NCI-H2196 (cell line): ENCODE data around the gene CCDC141.
"Not testable (repeated sequence)": the region's sequence is repeated elsewhere in the genome, so short reads cannot be mapped to it uniquely, and the experiment has no call there.

Experiments used
- DNase-seq: peaks from one replicate; lab custom pipeline; 2025; ENCODE audit not compliant: unreplicated experiment; lab: John Stamatoyannopoulos, UW

CCDC141 gene

GRCh38 chr2:178982652-178983051 lies 67.3 kb downstream of the CCDC141 start:
- not testable (repeated sequence) for DNase-seq

GRCh38 chr2:178980815-178981214 lies 69.1 kb downstream of the CCDC141 start:
- no peak for DNase-seq

DNA sequence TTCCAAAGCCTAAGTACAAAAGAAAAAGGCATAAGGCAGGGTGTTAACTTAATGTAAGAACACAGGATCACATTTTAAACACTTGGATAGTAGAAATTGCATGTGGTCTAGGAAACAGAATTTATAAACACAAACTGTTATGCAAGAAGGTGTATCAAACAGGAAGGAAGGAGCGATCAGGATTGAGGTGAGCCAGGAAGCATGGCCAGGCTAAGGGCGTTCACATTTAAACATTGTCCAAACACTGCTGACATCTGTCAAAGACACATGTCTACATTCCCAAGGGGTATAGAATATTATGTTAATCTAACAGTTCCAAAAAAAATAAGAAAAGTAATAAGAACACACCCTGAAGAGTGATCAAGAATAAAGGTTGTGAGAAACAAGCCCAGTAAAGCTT lies 71.3 kb downstream of the CCDC141 start:
- no peak for DNase-seq

GRCh38 chr2:178976351-178976750 lies 73.6 kb downstream of the CCDC141 start:
- no peak for DNase-seq

DNA sequence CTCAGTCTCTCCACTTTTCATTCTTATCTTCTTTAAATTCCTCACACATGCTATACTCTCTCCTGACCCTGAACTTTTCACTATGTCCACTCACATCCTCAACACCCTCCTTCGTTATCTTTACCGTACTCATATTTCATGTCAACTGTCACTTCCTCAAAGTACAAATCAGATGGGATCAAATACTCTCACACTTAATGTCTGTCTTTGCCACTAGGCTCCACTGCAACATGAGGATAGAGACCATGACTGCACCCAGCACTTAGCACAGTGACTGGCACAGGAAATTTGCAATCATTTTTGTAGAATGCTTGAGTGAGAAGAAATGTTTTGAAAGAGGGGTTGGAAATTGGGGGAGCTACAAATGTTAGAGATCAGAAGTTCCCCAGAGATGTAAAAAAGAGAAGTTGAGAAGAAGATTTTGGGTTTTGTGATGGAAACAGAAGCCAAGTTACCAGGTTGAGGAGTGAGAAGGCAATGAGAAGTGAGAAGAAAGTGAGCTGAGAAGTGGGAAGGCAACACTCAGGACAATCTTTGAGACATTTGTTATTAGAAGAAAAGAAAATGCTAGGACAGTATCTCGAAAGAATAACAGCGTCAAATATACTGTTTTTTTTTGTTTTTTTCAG lies 87.0 kb downstream of the CCDC141 start:
- DNase-seq: no peak

GRCh38 chr2:178962152-178962551 lies 87.8 kb downstream of the CCDC141 start:
- no peak for DNase-seq

- no peak for DNase-seq
These were observed 95.9 kb downstream of the CCDC141 start for GRCh38 chr2:178954049-178954448.

DNA sequence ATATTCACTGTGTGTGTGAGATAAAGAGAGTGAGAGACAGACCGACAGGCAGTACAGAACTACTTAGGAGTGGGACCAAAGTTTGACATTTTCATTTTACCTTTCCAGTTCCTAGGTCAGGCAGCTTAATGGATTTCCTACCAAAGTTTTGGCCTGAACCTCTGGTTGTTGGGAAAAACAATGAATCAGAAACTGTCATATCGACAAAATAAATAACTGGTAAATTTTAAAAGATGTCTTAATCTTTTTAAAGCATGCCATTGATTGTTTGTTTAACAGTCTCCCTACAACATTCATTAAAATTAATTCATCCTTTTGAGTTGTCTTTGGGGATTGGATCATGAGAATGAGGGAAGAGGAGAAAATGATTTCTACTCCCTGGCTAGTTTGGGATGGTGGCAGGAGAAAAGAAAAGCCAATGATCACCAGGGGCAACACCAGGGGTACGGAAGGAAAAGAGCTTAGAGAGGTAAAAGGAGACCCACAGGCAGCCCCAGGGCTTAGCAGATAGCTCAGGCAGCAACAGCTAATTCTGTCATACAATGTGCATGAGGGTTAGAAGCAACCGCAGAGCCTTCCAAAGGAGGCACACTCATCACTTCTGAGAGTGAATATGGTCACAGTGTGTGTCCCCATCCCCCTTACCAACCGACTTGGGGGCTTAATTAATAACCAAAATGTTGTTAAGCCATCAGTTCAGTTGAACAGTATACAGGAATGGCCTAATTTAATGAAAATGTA lies 98.5 kb downstream of the CCDC141 start:
- no peak for DNase-seq

DNA sequence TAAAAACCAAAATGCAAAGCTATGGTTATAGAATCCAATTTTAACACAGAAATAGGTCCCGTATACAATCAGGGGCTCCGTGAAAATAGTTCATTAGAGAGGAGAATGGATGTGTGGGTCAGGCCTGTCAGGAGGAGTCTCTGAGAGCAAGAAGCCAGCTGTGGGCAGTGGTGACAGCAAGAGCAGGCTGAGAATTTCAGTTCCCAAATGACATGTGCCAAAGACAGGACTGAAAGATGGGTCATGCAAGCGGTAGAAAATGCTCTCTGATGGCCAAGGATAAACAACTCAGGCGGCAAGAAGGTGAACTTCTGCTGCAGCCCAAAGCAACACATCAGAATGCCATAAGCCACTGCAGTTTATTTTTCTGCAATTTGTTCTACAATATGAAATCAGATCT lies 100.4 kb downstream of the CCDC141 start:
- DNase-seq: no peak

DNA sequence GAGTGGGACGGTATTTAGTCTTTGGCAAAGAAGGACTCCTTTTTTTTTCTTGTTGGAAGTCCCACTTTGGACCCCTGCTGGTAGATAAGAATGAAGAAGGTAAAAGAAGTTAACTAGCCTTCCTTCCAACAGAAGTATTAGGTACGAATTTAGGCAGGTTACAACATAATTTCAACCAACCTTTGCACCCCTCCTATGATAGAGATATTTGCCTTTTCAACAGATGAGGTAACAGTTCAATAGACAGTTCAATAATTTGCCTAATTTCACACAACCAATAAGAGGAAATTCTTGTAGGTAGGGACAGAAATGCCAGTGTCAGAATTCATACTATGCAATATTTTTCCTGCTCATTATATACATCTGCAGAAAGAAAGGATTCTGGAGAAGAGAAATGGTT lies 100.8 kb downstream of the CCDC141 start:
- no peak for DNase-seq

DNA sequence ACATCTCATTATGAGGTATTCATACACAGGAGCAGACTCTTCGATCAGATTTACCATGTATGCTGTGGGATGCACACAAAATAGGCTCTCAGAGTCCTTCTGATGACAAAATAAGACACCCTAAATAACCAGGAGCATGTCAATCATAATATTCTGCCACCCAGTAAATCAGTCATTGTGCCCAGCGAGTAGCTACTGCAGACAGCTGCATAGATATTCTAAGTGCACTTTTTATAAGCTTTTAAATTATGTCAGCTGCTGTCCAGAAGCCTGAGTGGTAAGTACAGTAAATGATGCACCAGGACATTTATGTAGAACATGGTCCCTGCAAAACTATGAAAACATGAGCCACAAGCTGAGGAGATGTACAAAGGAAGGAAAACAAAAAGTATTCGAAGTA lies 102.9 kb downstream of the CCDC141 start:
- DNase-seq: no peak

DNA sequence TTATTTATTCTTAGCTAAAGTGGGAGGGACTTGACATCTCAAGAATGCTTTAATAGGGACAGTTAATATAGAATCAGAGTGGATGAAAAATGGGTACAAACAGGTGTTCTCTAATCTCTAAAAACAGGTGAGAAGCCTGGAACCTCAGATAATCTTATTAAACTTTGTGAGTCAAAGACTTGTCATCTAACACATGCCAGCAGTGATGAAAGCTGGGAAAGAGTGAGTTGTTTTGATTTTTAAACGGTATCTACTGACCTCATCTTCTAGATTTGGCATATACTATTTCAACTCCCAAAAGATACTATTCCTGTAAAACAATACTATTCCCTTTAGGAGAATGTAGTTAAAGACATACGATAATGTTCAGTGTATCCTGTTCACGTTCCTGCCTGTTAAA lies 103.4 kb downstream of the CCDC141 start:
- no peak for DNase-seq

DNA sequence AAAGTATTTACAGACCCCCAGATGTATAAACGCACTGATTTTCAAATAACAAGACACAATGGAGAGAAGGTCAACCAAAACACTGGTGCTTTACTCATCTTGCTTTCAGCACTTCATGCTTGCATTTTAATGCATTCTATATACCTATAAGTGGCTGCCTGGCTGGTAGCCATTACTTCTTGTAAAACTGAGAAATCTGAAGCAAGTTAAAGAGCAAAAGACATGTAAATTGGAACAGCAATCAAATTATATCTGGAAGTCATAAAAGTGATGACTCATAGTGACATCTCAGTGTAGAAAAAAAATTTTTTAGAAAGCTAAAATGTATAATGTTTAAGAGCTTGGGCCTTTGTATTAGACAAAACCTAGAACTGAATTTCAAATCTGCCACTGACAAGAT lies 106.2 kb downstream of the CCDC141 start:
- DNase-seq: no peak

GRCh38 chr2:178934571-178934970 lies 115.4 kb downstream of the CCDC141 start:
- DNase-seq: no peak

DNA sequence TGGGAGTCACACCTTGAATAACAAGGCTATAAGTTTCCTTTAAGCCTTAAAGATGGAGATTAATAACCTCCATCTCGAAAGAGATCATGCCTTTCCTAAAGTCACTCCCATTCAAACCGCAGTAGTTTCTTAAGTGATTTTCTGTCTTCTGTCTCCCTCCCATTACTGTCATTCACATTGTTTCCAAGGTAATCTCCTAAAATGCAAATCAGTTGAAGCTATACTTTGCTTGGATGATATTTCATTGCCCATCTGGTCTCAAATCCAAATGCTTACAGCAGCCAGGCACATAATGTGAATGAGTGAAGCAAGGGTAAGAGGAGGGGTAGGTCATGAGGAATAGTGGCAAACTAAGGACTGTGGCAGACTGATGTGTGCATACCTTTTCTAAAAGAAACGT lies 116.4 kb downstream of the CCDC141 start:
- no peak for DNase-seq

GRCh38 chr2:178928077-178928476 lies 121.9 kb downstream of the CCDC141 start:
- DNase-seq: no peak

DNA sequence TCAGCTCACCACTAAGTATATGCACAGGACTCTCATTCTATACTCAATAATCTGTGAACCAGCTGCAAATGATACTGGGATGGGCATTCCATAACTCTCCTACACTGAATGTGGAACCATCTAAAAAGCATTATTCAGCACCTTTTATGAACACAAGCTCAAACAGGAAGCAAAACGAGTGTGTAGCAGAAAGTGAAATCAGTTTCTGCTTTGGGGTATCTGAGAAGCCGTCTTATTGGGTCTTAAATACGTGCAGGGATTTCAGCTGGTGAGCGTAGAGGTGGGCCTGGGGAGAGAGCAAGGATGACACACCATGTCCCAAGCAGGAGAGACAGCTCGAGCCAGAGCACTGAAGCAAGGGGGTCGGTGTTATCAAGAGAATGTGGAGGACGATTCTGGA lies 122.8 kb downstream of the CCDC141 start:
- no peak for DNase-seq

- DNase-seq: no peak
These were observed 125.1 kb downstream of the CCDC141 start for GRCh38 chr2:178924817-178925216.

DNA sequence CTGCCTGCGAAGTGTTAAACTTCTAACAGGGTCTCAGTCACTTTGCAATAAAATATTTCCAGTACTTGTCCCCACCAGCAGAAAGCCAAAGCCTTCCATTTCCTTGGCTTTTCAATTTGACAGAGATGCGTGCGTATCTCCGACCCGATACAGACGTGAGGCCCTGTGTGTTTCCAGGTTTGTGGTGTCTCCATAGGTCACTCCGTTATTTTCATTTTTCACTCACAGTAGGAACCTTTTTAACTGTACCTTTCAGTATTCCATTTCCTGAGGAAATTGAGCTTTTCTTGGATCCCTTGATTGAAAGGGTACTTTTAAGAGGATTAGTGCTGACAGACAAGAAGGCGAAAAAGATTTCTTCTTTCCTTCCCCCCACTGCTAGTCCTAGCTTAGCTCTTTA lies 126.4 kb downstream of the CCDC141 start:
- no peak for DNase-seq

- no peak for DNase-seq
These were observed 128.9 kb downstream of the CCDC141 start for GRCh38 chr2:178920916-178921513.

GRCh38 chr2:178917555-178917954 lies 132.4 kb downstream of the CCDC141 start:
- DNase-seq: no peak

DNA sequence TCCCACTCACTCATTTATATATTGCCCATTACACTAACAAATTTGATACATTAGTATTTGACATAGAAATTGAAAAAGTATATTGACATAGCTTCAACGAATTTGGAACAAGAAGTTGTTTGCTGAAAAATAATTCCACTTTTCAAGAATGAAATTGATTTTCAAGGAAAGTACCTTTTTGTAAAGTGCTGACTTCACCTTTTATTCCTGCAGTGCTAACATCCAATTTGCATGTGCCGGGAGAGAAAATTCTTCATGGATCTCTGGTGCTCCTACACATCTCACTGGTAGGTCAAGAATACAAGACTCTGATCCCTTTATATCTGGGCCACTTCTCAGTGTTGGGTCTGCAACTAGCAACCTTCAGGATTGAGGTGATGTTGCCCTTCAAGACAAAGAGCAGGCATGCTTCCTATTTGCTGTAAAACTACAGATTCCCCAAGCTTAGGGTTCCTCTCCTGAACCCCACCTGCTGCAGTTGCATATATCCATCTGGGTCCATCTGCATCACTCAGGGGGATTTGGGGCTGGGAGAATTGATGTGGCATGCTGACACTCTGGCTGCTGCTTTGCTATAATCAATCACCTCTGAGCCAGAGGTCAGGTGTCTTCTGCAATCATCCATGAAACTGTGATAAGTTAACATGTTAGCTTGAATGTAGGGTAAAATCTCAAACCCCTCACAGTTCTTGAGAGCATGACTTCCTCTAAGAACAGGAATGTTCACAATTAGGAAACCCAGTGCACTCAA lies 134.3 kb downstream of the CCDC141 start:
- DNase-seq: no peak
